Medulla oblongata (tissue), 1 donor: ENCODE data around the gene FBXO8.

Experiments
- DNase-seq: peaks from one replicate; pipeline ENCODE4 v3.0.0-alpha.2; 2015; ENCODE audit errors: extremely low spot score

FBXO8 gene

GRCh38 chr4:174244441-174244840, 39.0 kb downstream of the FBXO8 start:
- DNase-seq = no peak

GRCh38 chr4:174241162-174241561, 42.3 kb downstream of the FBXO8 start:
- DNase-seq = no peak

GRCh38 chr4:174236359-174236758, 47.1 kb downstream of the FBXO8 start:
- DNase-seq = no peak

GRCh38 chr4:174230680-174231079, 52.8 kb downstream of the FBXO8 start:
- no peak for DNase-seq

- no peak for DNase-seq
Observed at GRCh38 chr4:174230148-174230547, 53.3 kb downstream of the FBXO8 start.

- DNase-seq = no peak
Observed at GRCh38 chr4:174228988-174229387, 54.5 kb downstream of the FBXO8 start.

- no peak for DNase-seq
Observed at GRCh38 chr4:174225349-174226049, 58.0 kb downstream of the FBXO8 start.

GRCh38 chr4:174224550-174224949, 58.9 kb downstream of the FBXO8 start:
- DNase-seq = no peak

GRCh38 chr4:174222266-174222872, 61.1 kb downstream of the FBXO8 start:
- DNase-seq = no peak

- DNase-seq = no peak
Observed at GRCh38 chr4:174218127-174218790, 65.2 kb downstream of the FBXO8 start.

GRCh38 chr4:174217273-174218126, 66.0 kb downstream of the FBXO8 start:
- DNase-seq = no peak

GRCh38 chr4:174216799-174217272, 66.6 kb downstream of the FBXO8 start:
- no peak for DNase-seq

GRCh38 chr4:174215961-174216680, 67.3 kb downstream of the FBXO8 start:
- no peak for DNase-seq

- DNase-seq = no peak
Observed at GRCh38 chr4:174215057-174215456, 68.4 kb downstream of the FBXO8 start.

GRCh38 chr4:174214101-174214878, 69.2 kb downstream of the FBXO8 start:
- DNase-seq = no peak

- DNase-seq = no peak
Observed at GRCh38 chr4:174213731-174214100, 69.8 kb downstream of the FBXO8 start.

- no peak for DNase-seq
Observed at GRCh38 chr4:174212061-174212460, 71.4 kb downstream of the FBXO8 start.

- DNase-seq = no peak
Observed at GRCh38 chr4:174211622-174212044, 71.8 kb downstream of the FBXO8 start.

GRCh38 chr4:174210952-174211490, 72.4 kb downstream of the FBXO8 start:
- DNase-seq = no peak

- no peak for DNase-seq
Observed at GRCh38 chr4:174210354-174210753, 73.1 kb downstream of the FBXO8 start.
